ENCODE measurements around the gene C11orf58.

C11orf58 gene

DNA sequence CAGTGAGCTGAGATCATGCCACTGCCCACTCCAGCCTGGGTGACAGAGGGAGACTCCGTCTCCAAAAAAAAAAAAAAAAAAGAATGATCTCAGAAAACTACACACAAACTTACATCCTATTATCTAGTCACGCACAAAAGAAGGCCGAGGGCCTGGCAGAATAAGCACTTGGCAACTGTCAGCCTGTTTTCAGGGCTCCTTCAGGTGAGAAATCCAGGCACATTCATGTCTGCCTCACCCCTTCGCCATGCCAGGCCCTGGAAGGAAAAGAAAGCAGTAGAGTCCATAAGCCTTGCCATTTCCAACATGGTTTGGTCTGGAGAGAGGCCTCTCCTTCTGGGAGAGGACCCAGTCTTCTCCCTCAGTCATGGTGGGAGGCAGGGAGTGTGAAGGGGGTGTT, 30.9 kb downstream of the C11orf58 start:
- DNase-seq: no peak

DNA sequence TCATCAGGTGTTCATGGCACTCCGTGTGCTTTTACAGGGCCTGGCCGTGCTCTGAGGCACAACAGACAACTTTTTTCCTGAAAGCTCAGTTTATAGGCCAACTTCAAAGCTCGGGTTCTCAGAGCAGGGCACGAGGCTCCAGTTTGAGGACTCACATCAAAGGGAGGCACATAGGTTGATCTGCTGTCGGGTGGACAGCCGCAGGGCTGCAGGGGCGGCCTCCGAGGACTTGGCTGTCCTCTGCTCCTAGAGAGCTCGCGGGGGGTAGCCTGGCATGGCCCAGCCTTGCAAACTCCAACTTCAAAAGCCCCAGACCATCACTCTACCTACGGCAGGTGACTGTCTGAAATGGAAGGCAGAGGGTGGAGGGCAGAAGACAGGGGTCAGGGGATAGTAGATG, 31.6 kb downstream of the C11orf58 start:
- no peak for DNase-seq

DNA sequence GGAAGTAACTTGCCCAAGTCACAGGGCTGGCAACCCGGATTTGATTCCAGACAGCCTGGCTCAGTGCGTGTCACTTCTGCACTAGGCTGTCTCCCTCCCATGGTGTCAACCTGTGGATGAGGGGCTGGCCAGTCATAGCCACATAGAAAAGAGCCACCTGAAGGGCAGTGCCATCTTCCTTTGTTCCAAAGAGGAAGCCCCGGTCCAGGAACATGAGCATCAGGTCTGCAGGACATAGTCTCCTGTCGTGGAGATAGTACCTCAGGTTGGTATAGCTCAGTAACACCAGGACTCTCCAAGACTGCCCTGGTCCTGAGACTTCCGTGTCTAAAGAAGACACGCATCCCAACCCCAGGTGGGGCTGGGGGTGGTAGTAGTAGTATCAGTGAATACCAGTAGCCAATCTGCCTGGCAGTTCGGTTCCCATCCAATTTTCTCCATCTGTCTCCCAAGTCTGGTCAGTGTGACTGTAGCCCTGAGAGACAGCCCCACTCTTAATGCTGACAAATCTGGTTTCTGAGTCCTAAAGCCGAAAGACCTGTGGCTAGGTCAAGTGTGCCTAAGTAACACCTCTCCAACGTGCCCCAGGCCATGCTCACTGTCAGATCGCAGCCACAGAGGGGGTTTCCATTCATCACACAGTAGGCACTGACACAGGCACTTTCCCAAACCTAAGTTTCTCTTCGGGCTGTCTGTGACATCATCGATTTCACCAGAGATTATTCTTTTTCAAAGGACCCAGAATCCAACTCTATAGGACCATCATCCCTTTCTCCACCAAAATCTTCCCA, 33.1 kb downstream of the C11orf58 start:
- no peak for DNase-seq

DNA sequence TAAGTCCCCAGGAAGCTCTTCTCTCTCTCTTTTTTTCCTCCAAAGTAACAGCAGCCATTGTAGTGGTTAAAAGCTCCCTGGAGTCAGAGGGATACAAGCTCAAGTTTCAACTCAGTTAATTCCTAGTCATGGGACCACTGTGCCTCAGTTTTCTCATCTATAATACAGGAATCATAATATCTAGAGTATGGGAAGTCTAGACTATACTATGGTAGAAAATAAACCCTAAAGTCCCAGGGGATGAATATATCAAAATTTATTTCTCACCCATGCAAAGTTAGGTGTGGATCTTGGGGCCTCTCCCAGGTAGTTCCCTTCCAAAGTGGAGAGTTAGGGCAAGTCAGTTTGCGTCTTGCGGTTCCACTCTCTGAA, 33.7 kb downstream of the C11orf58 start:
- no peak for DNase-seq

DNA sequence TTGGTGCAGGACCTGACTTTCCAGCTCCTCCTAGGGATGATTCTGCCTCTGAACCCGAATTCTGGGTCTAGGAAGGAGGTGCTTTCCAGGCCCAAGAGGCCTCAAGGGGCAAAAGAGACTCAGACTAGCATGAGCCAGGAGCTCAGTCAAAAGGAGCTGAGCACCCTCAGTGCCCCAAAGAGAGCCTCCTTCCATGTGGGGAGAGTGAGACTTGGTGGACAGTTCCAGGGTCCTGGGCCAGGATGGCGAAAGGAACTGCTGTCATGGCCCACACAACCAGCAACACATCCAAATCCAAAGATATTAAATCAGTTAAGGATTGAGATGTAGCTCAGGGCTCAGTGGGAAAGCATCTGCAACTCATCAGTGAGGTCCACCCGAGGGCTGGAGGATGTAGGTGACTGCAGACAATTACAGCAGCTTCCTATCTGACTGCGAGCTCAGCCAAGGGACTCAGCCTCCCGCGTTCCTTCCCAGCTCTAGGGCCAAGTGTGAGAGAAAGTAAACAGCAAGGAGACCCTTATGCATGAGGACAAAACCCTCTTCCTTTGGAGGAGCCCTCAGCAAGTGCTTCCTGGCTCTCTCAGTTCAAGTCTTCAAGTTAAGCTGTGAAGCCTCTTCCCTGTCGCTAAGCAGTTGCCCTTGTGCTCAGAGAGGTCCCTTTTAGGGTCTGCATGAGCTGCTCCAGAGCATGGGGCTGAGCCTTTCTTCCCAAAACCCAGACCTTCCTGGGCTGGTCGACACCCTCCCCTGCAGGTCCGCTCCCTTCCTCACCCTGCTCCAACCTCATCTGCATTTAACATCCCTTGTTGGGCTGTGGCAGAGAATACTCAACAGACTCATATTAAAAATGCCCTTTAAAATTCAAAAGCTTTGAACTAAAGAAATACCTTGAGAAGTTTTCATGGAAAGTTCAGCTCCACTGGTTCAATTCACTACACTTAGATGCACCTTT, 35.8 kb downstream of the C11orf58 start:
- no peak for DNase-seq

DNA sequence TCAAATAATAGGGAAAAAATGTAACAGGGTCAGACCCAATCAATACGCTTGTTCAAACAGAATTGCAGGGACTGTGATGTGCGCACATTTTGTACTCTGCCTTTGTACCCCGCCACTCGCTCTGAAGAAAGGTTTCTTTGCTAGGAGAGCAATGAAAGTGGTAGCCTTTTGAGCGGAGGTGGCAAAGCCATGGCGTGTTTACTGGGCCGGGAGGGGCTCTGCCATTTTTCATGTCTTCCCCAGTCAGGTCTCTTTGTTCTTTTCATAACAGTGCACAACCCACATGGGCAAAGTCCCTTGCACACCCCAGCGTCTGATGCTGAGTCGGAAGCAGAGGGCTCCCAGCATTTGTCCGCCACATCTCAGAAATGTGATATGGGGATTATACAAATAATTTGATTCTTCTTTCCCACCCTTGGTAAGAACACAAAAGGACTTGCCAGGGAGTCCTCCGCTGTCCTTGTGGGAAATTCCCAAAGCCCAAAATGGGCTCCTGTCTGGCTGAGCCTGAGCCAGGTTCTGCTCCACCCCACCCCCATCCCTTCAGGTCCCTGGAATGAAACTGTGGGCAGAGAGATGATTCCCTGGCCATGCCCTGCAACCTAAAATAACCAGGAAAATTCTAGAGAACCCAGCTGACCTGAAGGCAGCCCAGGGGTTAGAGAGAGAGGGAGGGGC, 36.6 kb downstream of the C11orf58 start:
- no peak for DNase-seq

DNA sequence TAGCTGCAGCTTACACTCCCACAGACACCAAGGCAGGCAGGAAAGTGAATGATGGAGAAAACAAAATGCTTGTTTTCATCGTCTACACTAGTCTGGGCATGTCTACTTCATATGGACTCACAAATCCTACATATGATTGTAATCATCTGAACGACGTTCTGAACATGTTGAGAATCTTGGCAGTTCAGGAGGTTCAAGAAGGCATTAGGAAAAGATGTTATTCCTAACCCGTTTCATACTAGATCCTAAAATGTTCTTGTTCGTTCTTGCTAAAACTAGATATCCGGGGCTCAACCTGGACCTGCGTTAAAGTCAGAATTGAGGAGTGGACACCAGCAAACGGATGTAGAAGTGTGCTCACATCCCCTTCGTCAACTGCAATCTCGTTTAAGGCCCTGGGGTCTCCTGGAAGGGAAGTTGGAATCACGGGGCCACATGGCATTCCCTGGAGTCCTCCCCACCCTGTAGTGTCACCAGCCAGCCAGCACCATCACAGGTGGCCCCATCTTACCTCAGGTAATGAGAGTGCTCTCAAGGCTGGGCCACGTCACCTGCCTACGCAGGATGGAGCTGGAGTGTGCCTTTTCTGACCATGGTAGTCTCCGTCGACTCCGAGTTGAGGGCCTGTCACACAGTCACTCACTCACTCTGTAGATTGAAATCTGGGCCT, 37.3 kb downstream of the C11orf58 start:
- DNase-seq: no peak

DNA sequence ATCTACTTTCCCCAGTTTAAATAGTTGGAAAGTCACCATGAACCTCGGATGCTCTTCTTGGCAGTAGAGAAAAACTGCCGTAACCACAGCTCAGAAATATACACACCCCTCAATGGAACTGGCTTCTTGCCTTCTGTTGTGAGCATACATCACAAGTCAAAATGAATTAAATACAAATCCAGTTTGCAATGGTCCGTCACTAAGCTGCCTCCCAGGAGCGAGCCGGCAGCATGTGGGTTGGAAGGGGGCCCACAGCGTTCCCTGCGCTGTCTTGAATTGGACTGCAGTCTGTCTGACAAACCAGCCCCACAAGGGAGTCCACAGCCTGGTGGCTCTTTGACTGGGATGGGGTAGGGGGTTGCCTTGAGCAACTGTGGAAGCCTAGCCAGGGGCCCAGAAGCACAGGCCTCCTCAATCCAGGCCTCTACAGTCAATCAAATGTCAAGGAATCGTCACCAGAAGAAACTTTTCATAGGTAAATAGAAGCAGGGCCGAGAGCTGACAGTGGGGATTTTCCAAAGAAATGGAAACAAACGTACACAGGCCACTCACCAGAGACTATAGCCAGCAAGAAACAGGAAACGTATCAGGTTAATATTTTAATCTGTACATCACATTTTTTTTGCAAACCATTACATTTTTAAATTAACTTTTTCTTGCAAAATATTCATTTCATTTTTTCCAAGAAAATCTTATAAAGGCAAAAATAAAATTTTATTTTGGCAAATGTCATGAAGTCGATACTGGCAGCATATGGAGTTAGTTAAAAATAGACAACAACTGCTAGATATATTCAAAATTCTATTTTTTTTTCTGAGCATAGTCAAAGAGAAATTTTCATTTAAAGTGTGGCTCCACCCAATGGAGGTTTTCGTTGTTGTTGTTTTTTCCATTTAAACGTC, 38.5 kb downstream of the C11orf58 start:
- no peak for DNase-seq

DNA sequence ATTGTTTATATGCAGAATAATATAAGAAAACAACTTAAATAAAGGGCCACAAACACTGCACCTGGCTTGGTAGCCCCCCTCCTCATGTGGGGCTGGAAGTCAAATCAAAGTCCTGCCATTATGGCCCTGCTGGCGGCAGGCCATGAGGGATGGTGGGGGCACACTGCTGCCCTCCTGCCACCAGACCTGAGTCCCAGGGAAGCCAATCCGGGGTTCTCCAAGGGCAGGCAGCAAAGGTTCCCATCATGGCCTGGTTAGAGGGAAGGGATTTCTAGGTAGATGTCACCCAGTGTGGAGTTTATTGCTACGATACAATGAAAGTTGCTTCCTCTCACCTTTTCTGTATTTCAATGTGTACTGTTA, 39.1 kb downstream of the C11orf58 start:
- DNase-seq: no peak

DNA sequence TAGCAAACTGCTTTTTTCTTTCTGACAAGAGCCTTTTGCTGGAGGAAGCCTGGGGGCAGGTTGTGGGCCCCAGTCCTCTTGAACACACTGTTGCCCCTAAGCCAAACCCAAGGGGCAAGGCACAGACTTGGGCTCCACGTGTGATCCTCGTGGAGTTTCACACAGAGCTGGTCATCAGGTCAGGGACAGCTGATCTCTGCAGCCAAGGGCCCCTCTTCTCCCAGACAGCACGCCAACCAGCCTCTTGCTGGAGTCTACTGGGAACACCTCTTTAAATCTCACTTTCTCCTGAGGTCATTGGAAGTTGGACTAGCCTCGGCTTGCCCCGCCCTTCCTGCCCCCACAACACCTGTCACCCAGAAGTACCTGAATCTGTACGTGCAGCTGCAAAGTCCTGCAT, 39.8 kb downstream of the C11orf58 start:
- DNase-seq: no peak

DNA sequence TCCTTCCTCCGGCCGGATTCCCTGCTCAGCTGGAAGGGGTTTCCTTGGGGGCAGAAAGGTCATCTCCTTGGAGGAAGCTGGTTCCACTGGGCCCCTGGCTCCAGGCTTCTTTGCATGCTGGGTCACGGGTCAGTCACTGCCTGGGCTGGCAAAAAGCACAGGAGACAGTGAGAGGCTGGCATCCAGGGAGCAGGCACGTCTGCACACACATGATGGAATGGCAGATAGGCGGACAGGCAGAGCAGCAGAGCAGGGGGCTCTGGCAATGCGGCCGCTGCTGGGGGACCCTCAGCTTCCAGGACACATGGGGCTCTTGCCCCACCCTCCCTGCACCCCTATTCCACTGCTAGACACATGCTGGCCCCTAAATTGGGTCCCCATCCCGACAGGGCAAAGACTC, 40.4 kb downstream of the C11orf58 start:
- DNase-seq: no peak

DNA sequence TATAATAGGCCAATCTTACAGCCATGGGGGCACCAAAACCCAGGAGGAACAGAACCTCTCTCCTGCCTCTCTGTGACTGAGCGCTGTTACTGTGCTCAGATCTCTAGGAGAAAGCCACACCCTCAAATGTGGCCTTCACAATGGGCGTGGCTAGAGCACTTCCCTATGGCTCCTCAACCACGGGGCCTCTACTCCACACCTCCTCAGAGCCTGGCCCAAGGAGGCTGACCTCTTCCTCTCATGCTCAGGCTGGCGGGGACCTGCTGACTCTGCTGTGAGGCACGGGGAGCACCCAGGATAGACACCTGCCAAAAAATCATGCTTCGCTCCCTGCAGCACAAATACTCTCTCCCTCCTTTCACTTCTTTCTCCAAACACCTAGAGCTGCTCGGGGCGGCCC, 41.0 kb downstream of the C11orf58 start:
- no peak for DNase-seq

DNA sequence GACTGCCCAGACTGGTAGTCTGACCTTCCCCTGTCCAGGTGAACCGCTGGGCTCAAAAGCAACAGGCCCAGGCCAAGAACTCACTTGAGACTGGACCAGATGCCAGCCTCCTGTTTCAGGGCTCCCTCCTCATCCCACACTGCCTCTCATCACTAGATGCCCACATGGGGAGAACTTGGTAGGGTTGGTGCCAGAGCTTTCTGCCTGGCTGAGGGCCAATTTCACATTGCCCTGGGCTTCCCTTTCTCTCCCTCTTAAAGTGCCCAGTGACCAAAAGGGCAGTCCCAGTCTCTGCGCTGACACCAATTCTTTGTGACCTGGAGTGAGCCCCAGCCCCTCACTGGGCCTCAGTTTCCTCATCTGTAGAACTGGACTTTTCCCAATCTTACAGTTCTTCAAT, 41.7 kb downstream of the C11orf58 start:
- DNase-seq: no peak

DNA sequence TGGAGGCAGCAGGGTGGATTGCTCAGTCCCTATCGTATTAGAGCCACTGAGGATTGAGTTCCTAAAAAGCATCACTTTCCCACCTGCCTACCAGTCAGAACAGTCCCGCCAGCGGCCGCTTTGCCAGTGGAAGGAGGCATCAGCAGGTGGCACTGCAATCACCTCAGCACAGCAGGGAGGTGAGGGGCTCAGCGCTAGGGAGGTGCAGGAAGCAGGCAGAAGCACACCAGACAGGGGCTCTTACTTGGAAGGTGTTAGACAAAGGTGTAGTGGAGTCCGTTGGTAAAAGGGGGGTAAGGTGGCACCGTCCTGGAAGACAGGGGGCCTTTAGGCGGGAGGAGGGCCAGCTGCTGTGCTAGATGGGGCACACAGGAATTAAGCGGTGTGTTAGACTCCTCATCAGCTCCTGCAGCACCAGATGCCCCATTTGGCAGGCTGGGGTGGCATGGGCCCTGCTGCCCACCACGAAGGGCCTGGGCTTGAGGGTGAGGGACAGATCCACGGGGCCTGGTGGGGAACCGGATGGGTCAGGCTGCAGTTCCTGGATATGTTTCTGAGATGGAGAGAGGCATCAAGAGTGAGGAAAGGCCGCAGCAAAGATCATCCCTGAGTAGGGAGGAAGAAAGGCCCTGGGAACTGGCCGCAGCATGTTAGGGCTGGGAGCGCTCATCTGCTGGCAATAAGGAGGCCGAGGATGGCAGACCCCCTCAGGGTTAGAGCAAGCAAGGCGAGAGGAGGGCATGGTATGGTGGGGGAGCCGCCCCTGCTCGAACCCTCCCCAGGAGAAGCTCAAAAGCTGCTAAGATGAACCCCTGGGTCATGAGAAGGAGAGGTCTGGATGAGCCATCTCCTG, 42.5 kb downstream of the C11orf58 start:
- no peak for DNase-seq

DNA sequence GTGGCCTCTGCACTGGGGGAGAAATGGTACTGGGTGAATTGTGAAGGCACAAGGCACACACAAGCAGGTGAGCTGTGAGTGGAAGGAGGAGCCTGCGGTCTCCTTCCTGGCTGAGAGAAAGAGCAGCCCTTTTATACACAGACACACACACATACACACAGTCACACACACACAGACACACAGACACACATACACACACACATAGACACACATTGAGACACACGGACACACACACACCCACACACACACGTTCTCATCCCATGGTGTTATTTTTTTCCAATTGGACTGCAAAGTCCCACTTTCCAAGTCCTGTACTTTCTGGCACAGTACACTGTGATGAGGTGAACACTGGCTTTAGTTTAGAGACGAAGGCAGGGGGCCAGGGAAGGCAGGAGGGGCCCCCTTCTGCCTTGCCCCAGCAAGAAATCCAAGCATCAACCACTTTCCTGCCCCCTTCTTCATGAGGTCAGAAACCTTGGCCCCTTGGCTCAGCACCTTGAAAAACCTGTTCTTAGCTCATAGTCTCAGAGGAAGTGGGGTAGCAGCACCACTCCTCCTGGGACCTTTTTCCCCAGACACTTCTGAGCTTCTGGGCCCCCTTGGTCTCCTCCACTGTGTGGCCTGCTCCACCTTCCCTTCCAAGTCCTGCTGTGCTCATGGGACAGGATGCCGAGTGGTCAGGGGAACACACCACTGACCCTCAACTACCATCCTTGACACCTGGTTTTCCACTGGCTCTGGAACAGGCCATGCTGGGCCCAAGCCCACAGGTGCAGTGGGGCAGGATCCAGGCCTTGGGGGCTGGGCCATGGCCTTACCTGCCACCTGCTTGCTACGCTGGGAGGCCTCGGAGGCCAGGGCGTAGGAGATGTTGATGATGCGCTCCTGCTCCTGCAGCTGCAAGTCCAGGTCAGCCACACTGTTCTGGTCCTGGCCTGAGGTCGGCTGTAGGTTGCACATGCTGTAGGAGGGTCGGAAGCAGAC, 43.8 kb downstream of the C11orf58 start:
- no peak for DNase-seq

DNA sequence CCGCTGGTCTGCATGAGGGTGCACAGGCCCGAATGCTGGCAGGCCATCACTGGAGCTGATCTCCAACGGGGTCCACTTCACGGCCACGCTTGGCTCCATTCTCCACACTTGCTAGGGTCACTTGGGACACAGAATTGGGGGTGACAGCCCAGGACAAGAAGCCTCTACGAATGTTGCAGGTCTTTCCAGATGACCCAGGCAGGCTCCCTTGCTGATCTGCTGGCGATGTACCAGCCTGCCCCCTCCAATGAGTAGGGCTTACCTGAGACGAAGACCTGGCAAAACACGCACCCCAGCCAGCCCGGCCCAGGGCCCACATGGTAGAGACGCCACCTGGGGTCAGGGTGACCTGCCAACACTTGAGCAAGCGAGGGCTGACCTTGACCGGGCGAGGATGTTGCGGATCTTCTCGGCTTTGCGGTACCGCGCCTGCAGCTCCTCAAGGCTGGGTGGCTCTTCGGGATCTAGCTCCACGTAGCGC, 44.9 kb downstream of the C11orf58 start:
- no peak for DNase-seq

DNA sequence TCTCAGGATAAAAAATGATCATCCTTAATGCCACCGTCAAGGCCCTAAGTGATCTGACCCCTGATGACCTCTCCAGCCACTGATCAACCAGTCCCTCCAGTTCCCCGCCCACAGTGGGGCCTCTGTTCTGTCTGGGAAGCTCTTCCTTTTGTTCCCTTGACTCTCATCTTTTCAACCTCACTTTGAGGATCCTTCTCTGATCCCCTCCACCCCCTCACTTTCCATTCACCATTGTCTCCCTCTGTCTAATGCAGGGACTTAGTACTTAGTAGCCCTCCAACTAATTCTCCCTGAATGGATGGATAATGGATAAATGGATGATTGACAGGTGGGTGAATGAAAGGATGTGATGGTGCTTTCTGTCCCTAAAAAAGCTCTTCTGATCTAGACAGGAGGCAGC, 45.6 kb downstream of the C11orf58 start:
- no peak for DNase-seq

DNA sequence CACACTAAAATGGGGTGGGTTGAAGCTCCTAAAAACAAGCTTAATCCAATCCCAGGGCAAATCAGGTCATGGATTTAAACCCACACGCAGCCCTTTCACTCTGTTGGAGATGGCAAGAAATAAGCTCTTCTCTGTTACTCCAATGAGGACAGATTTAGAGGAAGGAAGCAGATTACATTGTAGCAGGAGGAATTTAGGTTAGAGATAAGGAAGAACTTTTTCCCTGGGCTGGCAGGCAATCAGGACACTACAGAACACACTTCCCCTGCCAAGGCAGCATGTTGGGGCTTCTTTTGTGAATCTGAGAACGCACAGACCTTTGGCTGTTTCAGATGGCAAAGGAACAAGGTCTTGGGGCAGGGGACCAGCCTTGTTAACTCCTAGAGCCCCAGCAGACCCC, 46.2 kb downstream of the C11orf58 start:
- no peak for DNase-seq

DNA sequence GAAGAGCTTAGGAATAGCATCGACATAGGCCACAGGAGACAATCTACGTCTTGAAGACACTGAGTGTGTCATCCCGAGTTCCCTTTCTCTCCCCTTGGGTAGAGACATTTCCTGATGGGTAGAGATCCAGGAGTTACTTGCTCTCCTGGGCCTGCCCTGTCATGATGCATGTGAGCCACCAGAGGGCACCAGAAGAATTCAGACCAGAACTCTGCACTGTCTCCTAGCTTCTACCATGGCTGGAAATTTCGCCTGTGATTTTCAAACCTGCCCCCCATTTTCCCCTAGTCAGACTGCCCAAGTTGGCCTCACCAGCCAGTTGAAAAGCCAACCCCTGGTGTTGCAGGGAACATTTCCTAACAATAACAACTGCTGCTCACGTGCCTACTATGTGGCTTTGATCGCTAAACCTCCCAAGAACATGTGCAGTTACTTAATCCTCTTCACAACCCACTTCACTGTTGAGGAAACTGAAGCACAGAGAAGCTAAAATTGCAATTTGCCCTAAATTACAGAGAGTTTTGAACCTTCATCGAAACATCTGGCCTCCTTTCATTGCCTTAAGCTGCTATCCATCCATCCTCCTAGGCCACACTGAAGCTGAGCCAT, 47.2 kb downstream of the C11orf58 start:
- DNase-seq: peak; percentile 25
